Activated CD8-positive, alpha-beta memory T cell treated with anti-CD3 and anti-CD28 coated beads, Interleukin-2, amount 50 U/mL, for 48 hours (primary cell): ENCODE results near the gene S100A2.

Source experiments
- DNase-seq: peaks from one replicate; pipeline ENCODE4 v3.0.0-alpha.2; 2020

The S100A2 gene

DNA sequence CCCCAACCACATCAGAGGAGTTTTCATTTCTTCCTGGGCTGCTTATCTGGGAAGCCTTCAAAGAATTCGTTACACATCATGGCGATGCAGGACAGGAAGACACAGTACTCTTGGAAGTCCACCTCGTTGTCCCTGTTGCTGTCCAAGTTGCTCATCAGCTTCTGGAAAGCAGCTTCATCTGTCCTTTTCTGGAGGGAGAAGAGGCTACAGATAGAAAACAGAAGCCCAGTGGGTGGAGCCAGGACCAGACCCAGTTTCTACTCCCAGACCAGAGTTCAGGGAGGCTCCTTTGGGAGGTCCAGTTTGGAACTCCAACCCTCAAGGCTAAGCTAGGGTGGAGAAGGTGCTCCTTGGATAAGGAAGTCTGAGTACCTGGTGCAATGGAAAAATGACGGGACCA is 21.9 kb downstream of the S100A2 start:
- no peak for DNase-seq

DNA sequence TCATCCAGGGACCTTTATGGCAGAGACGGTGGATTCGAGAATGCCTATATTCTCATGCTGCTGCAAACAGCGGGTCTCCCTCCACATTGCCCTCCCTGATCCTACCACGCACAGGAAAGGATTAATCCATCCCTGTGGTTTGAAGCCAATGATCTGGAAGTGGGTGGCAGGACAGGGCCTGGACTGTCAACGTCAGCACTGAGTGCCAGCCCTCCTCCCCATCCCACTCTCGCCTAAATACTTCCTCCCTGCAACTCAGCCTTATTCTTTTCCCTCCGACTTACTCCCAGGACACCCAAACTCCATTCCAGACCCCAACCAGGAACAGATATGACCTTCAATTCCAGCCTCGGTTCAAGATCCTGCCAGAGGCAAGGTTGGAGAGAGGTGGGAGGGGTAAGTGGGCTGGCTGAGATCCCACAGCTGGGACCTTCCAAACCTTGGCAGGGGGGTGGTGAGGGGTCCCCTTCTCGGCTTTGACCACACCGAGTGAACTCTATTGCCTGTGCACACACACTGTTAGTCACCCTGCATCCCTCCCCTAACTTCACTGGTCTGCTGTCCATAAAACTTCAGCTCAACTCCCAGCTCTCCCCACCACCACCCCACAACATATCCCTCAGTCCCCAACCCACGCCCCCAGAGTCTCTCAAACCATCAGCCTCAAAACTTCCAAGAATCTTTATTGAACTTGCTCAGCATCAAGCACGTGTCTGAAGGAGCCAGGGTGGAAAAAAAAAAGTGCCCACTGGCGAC is 22.5 kb downstream of the S100A2 start:
- no peak for DNase-seq

DNA sequence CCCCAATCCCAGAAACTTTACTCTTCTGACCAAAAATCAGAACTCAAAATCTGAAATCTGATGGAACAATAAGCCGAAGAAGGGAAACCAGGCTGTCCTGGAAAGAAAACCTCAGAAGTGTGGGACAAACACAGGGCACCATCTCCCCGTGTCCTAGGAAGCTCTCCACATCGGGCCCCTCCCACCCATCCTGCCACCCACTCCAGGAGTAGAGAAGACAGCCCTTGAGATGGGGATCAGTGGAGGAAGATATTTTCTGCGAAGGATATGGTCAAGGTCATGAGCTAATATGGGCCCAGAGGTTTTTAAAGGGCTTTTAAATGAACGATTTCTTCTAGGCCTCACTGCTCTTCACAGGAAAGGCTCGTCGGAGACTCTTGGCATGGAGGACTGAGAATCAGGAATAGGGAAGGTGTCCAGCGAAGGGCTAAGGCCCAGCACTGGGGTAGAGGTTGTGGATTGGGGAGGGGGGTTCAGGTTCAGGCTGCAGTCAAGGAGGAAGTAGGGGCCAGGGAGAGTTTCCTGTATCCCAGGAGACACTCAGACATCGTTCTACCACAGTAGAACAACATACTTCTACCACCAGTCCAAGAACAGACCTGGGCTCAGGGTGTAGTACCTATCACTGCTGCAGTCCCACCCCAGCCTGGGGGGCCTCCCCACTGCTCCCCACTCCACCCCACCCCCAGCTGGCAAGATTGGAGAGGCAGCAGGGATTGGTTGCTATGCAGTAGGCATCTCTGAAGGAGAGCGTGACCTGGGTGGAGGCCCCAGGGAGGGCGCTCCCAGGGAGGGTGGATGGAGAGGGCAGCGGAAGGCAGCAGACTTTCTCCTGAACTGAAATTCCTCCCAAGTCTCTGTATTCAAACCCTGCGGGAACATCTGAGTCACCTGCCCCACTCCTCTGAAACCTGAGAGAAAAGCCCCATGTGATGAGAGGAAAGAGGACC is 23.7 kb downstream of the S100A2 start:
- DNase-seq: no peak

DNA sequence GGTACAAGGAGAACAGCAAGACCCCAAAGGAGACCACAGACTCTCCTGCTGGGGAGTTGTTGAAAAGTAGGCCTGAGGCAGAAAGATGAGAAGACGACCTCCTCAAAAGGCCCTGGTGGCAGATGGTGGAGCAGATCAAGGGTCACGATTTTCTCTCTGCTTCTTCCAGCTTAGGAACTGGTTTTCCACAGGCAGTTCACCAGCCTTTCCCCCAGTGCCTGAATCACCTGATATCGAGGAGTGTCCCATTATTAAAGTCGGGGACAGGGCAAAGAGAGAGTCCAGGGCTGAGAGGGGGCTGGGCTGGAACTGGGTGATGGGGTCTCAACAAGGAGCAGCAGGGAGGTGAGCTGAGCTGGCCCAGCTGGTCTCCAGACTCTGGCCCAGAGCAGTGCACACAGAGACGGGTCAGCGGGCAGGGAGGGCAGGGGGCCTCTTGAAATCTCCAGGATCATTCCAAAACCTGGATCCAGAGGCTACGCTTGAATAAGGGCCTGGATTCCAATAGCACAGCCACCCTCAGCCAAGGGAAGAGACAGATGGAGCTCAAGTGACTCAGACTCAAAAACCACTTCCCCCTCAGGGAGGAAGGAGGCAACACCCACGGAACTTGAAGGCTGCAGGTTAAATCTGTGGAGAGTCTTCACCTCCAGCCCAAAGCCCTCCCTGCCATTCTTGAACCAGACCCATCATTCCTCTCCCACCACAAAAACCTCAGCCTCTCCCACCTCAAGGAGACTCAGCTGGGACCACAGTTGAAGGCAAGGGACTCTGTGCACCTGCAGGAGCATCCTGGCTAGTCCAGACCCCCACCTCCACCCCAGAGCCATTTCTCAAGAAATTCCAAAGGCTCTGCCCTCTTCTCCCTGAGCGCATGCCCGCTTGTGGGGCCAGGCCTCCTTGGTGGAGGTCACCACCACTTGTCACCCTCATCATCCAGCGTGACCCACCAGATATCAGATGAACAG is 25.0 kb downstream of the S100A2 start, which contains the start of gene S100A5:
Gene S100A5 (minus strand): TSS at position 541 of the 968 bp plus-strand sequence. CDS start 743 bp downstream, outside the sequence.
- DNase-seq: no peak

DNA sequence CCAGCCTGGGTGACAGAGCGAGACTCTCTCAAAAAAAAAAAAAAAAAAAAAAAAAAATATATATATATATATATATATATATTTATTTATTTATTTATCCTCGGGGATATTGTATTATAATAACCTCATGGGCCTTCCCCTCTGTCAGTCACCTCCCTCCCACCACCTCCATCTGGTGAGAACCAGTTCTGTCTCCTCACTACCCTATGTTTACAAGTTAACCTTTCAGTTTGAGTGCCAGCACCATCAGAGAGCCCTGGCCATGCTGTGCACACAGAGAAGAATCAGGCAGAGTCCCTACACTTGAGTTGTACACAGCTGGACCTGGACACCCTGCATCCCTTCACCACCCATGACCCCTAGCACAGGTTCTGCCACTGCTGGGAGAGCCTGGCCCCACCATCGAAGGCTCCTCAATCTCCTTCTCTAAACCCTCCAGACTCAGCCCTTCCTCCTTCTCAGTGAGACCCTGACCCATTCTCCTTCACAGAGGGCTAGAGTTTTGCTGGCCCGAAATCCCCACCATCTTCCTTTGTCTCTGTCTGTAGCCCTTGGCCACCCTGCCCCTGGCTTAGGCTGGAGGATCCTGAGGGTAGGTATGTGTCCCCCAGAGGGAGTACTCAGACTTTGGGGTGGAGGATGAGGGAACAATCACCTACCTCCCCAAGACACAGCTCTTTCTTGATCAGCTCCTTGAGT is 26.1 kb downstream of the S100A2 start:
- no peak for DNase-seq

DNA sequence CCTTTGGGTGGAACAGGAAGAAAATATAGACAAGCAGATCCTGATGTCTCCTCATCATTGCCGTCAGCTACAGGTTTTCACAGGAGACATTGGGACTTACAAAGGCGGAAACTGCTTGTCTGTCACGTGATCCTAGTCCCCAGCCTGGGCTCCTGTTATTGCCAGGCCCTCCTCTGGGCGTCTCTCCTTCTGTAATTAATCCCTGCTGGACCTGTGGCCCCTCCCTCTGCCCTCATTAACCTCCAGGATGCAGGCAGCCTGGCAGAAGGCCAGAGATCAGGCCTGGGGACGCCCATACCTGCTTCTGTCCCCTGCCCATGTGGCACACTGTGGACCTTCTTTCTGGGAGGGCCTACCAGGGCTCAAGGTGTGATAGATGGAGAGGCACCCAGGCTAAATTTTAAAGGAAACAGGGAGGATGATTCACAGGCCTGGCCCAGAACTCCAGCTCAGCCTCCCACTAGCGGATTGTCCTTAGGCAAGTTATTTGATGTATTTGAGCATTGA is 27.3 kb downstream of the S100A2 start:
- no peak for DNase-seq

DNA sequence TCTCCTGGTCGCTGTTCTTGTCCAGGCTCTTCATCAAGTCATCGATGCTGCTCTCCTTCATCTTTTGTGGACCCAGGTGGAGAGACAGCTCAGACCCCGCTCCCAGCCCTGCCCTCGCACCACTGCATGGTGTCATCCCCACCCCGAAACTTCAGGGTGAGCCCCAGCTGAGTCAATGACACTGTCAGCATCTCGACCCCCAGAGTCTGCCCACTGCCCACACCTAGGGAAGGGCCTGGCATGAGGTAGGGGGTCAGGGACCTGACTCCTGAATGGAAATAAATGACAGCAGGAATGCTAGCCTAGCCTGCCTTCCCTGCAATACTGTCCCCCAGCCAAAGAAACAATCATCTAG is 28.3 kb downstream of the S100A2 start:
- DNase-seq: no peak

DNA sequence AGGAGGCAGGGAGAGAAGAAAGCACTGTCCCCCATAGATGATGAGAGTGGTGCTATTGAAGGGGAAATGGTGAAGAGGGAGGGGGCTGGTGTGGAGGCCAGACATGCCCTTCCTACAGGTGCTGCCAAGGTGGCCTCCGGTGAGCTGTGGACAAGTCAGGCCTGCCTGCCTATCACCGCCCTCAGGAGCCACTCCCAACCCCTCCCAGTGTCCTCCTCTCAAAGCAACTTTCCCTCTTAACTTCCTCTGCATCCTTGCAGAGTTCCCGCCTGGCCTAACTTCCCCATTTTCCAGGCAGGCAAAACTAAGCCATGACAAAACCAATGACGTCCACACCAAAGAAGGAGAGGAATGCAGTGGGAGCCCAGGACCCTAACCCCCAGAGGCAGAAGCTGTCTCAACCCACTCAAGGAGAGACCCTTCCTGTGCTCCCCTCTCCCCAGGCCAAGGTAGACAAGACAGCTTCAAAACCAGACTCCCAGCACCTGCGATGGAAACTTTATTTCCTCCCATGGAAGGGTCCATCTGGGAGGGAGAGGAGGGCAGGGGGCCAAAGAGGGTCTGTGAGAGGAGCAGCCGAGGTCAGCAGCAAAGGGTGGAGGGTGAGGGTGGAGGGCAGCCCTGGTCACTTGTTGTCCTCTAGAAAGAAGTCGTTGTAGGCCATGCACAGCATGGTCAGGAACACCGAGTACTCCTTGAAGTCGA is 28.8 kb downstream of the S100A2 start:
- DNase-seq: no peak

DNA sequence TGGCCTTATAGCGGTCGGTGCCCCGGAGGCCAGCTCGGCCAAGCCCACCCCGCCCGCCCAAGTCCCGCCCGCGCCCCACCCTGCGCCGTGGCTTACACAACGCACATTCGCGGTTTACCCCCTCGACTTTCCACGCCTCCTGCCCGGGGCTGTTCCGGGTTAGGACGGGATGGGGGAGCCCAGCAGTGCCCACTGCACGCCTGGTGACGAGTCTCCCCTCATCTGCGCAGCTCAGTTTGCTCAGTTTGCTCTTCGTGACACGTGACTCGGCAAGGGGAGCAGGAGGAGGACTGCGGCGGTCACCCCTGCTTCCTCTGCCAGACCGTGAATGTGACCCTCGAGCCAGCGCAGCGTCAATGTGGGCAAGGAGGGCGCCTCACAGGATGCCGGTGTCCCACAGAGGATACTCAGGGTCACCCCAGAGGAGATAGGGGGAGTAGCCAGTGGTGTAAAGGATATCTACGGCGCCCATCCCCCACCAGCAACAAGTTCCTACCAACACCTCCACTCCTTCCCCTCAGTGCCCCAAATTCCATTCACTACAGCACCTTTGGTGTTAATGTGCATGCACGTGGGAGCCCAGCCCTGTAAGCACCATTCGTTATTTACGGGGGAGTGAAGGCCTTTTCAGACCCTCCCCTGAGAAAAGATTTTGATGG is 29.5 kb downstream of the S100A2 start:
- DNase-seq: peak; percentile 86

DNA sequence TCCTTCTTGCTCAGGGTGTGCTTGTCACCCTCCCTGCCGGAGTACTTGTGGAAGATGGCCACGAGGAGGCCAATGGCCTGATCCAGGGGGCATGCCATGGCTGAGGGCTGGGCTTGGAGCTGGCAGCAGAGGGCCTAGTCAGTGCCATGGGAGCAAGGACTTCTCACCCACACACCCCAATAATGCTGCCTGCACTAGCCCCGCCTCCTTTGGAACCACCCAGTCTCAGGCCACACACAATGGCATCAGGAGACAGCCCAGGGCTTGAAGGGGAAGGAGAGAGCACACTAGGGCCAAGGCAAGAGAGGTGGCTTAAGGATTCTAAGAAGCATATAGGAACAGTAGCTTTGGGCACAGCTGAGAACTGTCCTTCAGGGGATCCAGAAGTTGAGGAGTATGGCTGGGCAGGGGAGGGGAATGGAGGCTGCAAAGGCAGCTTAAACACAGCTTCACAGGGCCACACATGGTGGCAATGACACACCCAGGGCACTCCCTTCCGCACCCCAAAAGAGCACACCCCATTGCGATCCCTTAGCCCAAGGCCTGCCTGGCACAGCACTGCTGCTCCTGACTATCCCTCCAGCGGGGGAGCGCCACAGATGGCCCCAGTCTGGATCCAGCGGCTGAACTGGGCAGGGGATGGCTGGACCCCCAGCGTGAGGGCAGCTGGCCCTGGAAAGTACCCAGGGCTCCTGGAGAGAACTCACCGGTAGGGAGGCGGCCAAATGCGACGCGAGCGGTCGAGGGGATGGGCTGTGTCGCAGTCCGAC is 30.2 kb downstream of the S100A2 start, which contains the start of gene S100A6:
Gene S100A6 (minus strand): TSS at position 750 of the 770 bp plus-strand sequence. CDS start 652 bp downstream, at position 98.
- peak; percentile 72 for DNase-seq

DNA sequence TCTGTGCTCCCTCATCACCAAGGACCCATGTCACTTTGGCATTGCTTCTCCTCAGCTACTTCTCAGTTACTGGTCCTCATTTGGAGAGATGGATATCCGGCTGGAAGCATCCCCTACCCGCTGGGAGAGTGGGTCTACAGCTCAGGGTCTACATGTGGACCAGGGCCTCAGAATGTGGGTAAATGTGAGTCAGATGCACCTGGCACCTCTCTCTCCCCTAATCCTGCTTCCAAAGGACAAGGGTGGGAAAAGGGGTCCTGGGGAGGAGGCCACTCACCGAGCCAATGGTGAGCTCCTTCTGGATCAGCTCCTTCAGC is 30.8 kb downstream of the S100A2 start:
- no peak for DNase-seq

DNA sequence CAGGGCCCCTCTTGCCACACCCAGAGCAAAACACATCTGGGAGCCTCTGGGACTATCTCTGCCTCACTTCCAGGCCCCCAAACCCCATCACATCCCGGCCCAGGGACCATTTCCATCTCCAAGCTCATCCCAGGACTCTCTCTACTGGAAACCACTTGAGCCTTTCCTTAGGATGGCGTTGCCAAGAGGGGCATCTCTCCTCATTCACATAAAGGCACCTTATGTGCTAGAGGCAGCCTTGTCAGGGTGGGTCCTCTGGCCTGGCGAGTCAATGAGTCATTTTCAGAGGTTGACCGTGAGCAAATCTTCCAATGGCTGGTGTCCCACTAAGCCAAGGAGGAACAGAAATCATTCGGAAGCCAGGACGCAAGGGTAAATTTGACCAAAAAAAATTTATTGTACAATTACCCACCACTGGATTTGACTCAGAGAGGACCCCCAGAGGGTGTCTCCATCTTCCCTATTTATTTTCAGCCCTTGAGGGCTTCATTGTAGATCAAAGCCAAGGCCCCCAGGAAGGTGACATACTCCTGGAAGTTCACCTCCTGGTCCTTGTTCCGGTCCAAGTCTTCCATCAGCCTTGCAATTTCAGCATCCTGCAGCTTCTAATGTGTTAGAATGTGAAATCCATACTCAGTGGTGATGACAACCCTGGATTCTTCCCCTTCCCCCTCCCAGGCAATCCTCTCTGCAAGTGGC is 31.3 kb downstream of the S100A2 start:
- DNase-seq: no peak

DNA sequence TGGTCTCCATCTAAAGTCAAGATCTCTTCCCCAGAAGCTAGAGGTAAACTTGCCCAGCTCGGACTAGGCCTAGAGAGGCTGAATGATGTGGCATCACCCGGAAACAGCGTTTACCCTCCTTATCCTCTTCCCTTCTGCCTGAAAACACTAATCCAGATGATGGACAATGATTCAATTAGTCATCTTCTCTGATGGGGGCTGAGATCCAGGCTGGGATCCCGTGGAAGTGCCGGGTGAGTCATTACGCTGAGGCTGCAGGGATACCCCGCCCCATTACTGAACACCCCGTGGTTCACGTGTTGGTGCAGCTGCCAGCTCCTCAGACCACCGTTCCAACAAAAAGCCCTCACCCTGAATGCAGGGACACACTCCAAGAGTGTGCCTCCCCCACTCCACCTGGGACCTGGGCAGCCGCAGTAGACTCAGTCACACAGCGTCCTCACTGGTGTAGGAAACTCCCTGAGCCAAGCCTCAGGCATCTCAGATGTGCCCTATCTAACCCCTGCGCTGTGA is 31.9 kb downstream of the S100A2 start:
- DNase-seq: no peak

DNA sequence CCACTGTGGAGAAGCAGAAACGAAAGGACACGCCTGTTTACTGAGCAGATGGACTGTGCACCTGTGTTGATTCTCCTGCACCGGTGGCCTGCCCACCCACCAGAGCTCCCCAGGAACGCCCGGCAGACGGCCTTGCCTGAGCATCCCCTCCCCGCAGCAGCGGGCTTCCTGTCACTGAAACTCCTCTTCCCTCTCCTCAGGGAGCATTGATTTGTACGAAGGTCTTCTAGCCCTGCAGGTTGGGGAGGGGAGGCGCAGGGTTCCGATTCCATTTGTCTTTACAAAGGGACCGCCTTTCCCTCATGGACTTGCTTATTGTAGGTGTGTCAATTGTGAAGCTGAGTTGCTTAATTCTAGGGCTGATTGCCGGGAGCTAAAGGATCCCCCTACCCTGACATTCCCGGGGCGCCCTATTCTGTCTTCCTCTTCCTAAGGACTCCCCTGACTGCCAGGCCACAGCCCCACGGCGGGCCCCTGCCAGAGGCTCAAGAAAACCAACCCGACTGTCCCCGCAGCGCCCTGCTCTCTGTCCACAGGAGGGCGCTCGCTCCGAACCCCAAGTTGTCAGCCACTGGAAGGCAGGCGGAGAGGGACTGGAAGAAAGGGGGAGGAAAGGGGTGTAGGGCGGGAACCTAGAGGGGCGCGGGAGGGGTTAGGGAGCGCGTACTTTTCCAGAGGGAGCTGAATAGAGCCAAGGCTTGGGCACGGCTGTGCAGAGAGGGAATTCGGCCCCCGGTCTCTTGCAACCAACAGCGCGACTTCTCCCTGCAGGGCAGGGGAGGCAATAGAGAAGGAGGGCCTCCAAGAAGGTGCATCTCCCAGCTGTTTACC is 32.7 kb downstream of the S100A2 start:
- DNase-seq: peak; percentile 92

DNA sequence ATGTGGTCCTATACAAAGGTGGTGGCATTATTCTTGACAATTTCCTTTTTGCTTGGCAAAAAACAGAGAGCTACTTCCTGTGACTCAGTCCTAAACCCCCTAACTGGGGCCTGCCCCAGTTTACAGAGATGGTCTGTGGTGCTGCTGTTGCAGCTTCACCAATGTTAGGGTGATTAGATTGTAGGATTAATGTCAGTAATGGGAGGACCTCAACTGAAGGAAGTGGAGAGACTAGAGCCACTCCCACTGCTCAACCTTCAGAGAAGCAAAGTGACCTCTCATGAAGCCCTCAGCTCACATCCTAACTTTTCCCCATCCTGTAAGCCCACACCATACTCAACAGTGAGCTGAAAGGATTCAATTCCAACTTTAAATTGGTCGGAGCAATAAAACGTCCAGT is 33.5 kb downstream of the S100A2 start:
- DNase-seq: no peak

DNA sequence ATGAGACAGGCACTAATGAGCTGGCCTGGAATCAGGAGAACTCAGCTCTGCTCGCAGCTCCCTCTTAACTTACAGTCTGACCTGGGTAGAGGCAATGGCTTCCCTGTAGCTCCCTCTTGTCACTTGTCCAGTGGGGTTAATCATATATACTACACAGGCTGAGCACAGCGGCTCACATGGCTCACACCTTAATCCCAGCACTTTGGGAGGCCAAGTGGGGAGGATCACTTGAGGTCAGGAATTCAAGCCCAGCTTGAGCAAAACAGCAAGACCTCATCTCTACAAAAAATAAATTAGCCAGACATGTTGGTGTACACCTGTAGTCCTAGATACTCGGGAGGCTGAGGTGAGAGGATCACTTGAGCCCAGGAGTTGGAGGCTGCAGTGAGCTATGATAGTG is 34.0 kb downstream of the S100A2 start:
- no peak for DNase-seq

DNA sequence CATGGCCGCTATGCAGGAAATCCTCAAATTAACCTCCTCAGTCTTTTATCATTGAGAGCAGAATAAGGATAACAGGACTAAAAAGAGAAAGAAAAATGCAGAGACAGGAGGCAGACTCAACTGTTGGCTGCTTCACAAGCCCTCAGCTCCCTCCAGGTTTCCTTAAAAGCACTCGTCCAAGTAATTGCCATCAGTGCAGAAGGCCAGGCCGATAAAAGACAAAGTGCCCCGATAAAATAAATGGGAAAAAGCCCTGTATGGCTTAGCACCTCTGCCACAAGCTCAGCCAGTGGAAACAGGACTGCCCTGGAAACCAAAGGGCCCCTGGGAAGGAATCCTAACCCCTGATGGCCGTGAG is 38.0 kb downstream of the S100A2 start:
- no peak for DNase-seq

DNA sequence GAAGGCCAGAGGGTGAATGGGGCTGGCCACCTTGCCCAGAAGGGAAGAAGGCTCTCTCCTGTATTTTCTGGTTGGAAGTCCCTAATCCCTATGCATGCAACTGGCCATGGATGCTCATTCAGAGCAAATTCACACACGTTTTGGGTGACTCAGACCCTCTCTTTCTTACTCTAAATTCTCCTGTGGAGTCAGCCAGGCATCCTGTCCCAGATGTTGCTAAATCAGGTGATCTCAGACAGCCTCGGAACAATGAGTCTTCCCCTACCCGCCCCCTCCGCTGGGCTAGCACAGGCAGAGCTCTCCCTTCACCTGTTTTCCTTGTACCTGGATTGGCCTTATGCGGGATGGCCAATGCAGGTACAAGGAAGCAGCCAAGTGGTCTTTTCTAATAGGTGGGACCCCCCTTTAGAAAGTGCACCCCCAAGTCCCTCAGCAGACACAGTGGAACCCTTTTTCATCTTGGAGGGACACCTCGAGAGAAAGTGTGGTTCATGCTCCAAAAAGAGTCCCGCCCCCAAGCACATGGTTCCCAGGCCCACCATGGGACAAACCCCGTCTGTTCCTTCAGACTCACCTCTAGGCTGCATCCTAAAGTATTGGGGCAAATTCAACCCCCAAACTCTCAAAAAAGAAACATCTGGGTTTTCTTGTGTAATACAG is 38.5 kb downstream of the S100A2 start:
- DNase-seq: no peak
